Bone marrow (tissue), 2 donors: ENCODE measurements around the gene AFTPH.

Source experiments
- DNase-seq, 2 donors: peaks; one replicate each; lab custom pipeline; 2025; lab: John Stamatoyannopoulos, UW

AFTPH gene

DNA sequence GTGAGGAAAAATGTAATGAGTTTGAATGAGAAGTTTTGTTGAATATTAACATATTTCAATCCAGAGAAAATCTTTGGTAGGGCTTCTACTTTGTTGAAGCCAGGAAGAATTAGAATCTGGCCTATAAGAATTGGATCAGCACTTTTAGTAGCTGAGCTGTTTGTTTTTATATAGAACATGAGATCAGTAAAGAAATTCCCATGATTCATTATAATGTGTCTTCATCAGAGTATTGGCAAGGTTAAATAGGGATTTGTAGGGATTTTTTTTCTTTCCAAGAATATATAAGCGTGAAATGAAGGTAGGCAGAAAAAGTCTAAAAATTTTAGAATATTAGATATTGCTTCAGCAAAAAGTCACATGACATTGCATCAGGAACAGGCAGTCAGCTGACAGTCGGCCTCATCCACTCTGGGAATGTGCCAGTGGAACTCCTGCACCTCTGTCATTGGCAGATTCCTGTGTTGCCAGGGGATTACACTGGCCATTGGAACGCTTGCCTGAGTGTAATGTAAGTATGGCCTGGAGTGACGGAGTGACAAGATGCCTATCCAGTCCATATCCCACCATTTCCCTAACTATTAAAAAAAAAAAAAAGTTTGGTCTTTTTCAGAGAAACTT lies 69.0 kb downstream of the AFTPH start:
- no peak for DNase-seq

DNA sequence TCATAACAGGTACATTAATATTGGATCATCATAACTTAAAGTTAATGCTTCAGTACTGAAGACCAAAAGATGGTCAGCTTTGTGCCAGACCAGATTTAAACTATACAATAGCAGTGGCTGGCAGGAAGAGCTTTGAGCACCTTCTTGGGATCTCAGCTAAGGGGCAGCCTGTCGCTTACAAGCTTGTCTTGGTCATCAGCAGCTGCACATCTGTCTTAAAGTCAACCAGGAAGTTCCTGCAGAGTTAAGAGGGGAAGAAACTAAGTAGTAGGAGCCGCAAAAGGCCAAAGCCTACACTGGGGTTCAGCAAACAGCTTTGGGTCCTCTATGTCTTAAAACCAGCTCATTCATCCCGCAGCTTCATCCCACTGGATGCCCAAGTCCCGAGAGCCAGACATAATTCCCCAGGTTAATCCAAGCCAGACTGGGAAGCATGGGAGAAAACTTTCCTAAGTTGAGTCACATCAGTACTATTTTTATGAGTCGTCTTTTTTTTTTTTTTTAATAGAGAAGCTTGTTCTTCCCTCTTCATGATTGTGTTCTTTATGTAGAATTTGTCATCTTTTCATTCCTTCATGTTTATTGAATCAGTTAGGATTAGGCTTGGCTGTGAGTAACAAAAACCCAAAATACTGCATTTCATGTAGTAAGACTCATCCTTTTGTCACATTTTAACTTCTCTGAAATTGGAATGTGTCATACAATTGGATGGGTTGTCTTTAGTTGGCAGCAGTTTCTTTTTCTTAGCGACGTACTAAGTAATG lies 70.3 kb downstream of the AFTPH start:
- DNase-seq = no peak

DNA sequence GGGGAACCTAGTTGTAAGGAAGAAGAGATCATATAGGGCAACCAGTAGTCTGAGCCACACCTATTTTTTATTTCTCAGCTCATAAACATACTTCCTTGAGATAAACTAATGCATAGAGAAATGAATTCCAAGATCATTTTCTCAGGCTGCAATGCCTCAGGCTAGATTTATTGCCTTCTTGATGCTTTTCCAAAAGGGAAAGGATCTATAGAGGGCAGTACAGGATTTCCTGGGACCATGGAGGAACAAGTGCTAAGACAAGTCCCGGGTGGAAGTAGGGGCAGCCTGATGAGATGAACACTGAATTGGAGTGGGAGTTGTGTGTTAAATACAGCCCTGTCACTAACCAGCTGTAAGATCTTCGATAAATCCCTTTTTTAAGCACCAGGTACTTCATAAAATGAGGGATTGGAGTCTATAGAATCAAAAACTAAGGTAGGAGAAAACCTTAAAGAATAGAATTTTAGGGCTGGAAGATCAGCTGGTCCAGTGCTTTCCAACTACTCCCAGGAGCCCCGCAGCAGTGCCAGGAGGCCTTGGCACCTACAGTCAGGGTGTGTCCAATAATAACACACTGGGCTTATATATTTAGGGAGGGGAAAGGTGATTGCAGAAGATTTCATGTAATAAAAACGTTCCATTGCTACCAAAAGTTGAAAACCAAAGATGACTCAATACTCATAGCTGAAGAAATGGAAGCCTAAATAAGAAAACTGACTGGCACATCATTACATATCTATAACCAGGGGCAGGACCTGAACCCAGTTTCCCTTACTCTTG lies 71.5 kb downstream of the AFTPH start:
- no peak for DNase-seq

DNA sequence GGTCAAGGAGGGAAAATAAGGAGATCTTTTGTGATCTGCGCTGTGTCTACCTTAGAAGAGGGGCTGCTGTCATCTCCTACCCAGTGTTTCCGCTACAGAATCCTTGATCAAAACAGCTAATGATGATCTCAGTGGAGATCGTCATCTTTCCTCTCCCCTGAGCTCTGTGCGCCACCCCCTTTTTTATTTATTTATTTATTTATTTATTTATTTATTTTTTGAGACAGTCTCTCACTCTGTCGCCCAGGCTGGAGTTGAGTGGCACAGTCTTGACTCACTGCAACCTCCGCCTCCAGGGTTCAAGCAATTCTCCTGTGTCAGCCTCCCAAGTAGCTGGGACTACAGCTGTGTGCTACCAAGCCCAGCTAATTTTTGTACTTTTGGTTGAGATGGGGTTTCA lies 74.1 kb downstream of the AFTPH start:
- DNase-seq = no peak

DNA sequence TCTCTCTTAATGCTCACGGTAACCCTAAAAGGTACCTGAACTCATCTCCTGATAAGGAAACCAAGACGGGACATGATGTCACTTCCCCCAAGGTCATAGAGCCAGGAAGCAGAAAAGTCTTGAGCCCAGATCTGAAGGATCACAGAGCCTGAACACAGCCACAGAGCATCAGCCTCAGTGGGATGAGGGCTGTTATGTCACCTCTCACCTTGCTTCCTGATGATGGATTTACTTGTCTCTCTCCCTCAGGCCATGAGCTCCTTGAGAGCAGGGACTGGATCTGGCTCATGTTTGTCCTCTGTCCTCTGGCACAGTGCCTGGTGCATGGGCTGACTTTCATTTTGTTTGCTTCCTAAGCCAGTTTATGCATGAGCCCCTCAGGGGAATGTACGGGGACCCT lies 75.3 kb downstream of the AFTPH start:
- DNase-seq = no peak

DNA sequence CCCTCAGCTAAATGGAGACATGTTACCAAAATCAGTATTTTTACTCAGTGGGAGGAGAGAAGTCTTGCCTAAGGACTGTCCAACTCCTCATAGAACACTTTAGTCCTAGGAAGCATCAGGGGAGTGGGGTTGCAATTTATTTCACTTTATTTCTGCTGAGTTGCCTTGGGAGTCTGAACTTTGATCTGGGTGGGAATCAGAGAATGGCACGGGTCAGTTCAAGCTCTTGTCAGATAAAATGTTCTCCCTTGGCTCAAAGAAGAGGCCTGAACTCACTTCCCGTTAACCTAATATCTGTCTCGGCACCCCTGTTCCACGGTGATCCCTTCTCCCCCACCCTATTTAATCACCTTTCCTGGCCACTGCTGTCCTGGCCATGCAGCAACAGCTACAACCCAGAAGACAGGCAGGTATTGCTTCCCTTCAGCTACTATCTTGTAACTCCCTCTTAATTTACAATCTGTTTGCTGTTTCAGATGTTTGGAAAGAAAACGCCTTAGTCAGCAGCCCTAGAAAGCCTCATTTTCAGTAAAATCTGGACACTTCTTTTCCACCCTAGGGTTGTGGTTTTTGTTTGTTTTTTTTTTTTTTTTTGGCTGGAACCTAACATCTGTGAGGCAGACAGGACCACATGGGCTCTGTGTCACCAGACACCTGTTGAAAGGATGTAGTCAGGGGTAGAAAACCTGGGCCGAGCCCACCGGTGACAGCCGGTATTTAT lies 77.1 kb downstream of the AFTPH start:
- no peak for DNase-seq

DNA sequence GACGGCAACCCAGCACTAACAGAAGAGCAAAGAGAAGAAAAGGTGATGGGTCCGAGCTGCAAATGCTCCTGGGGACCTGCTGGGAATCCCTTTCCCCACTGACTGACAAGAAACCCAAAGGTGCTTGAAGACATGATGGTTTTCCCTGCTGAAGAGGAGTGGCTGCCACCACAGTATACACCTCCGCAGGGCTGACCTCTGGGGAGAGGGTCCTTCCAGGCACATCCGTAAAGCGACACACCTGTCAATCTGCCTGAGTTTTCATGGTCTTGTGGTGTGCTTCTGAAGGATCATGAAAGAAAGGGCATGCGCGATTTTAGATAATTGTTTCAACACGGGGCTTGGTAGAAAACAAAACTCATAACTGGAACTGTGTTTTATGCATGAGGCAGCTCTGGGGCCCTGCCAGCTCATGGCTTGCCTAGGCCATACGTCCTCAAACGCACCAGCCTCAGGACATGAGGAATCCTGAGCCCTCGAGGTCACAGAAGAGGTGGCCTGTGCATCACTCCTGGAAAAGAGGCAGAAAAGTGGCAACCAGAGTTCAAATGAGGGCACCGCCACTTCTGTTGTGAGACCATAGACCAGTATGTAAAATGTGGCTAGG lies 77.8 kb downstream of the AFTPH start:
- no peak for DNase-seq

DNA sequence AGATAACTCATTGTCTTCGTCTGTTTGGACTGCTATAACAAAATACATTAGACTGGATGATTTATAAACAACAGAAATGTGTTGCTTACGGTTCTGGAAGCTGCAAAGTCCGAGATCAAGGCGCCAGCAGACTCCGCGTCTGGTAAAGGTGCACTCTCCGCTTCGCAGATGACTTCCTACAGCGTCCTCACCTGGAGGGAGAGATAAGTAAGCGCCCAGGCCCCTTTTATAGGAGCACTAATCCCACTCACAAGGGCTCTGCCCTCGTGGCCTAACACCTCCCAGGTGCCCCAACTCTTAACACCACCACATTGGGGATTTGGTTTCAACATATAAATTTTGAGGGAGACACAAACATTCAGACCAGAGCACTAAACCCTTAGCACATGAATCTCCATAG lies 78.3 kb downstream of the AFTPH start:
- no peak for DNase-seq

DNA sequence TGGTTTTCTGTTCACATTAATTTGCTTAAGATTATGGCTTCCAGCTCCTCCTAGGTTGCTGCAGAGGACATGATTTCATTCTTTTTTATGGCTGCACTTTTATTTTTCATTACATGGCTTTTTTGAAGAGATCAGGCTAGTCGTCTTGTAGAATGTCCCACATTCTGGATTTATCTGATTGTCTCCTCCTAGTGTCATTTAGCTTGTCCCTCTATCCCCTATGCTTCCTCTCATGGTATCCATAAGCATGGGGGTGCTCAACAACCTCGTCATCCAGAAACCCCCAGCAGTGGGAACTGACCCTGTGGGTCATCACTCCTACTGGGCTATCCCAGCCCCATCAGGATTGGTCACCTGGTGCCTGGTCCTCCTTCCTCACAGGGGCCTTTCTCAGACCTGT lies 80.0 kb downstream of the AFTPH start:
- DNase-seq = no peak

DNA sequence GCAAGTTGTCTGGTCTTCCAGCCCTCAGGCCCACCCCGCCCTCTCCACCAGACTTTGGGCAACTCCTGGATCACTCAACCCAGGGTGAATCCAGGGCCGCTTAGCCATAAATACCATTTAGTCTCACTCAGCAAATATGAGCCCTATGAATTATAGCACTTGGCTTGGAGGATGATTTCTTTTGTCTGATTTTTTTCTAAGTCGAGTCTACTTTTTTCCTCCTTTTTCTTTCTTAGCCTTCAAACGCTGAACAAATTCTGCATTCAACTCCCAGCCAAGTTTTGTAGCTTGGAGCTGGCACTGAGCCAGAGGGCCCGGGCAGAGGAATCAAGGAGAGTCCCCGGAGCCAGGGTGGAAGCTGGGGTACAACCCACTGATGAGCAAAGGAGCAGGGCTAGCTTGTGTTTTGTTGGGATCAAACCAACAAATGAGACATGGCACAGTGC lies 80.9 kb downstream of the AFTPH start:
- no peak for DNase-seq

DNA sequence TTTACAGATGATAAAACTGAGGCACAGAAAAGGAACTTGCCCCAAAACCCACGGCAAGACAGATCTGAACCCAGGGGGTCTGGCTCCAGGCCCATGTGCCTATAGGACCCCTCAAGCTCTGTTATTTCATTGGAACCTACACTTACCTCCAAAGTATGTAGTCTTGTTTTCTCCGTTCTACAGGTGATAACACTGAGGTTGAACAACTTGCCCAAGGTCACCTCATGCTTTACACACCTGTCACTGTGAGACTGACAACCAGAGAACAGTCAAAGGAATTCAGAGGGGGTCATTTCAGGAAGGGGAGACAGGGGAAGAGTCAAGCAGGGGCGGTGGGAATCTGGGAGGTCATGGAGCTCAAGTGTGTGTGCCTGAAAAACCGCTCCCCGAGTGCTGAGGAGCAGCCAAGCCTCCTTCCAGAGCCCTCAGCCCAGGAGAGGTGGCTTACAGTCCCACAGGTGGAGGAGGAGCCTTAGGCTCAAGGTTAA lies 81.9 kb downstream of the AFTPH start:
- DNase-seq = no peak

DNA sequence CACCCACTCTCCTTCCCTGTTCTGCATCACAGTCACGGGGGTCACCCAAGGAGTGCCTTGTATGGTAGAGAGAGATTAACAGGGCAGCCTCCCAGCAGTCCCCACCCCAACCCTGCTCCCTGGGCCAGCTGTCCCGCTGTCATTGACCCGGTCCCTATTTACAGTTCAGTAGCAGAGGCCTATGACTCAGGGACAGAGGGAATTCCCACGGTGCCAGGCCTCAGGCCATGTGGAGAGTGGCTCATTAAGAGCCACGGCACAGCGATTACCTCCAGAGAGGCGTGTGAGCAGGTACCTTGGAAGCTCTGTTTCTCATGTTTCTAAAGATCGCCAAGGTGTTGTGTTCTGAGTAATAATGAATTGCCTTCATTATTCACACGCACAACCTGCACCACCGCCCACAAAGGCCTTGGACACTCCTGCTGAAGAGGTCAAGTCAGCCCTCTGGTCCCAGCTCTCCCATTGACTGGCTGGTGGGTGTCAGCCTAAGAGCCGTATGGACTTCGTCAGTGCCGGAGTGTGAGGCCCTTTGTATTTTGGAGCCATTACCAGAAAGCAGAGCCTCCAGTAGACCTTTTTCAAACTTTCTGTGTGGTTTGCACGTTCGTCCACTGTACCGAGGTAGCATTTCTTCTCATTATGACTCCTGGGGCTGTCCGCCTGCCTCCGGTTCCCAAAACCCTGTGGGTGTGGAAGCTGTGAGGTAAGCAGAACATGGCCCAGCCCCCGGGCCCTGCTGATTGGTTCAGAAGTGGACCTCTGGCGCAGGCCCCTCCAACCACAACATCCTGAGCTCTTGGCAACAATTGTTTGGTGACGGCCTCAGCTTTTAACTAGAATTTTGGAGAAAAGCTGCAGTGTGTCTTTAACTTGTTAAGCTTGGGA lies 82.6 kb downstream of the AFTPH start:
- peak; percentile 56 for DNase-seq

DNA sequence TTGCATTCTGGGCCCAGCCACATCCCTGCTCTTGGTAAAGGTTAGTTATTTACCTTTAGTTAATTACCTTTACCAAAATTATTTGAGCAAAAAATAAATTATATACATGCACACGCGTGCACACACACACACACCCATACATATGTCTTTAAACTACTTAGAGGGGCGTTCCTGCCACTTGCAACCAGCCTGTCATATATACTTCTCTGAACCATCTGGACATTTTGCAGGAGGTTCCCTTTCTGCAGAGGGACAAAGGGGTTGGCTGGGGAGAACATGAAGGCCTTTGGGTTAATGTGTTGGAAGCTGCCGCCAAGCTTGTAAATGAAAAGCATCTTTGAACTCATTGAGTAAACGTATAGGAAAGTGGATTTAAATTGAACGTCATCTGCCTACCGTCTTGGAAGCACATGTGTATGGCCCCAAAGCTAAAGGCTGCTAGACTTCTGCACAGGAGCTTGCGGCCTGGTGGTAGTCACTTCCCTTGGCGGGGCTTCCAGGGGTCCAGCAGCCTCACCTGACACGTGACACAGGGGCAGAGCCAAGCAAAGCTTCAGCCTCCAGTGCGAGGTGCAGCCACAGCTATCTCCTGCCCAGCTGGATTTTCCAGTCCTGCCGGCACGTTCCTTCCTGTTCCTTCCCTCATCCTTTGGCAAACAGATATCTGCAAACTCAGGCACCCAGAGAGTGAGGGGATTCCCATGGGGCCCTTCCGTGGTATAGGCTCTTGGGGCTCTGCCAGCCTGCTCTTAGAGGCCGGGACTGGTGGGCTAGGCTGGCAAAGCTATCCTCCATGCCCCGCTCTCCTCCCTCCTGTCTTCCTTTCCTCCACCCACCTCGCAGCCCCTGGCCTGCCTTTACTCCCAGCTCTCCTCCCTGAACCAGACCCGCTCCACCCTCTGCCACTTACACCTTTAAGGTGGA lies 83.5 kb downstream of the AFTPH start:
- no peak for DNase-seq

DNA sequence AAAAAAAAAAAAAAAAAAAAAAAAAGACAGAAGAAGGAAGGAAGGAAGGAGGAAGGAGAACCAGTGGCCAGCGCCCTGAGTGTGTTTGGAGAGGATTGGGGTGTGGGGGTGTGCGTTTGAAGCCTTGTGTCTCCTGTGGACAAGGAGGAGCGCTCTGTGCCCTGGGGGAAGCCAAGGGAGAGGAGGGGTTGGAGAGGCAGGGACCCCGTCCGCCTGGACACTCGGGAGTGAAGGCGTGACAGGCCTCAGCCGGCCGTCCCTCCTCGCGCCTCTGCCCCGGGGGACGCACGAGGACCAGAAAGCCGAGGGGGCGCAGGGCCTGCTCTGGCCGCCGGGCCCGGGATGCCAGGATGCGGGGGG lies 84.7 kb downstream of the AFTPH start:
- DNase-seq = no peak

DNA sequence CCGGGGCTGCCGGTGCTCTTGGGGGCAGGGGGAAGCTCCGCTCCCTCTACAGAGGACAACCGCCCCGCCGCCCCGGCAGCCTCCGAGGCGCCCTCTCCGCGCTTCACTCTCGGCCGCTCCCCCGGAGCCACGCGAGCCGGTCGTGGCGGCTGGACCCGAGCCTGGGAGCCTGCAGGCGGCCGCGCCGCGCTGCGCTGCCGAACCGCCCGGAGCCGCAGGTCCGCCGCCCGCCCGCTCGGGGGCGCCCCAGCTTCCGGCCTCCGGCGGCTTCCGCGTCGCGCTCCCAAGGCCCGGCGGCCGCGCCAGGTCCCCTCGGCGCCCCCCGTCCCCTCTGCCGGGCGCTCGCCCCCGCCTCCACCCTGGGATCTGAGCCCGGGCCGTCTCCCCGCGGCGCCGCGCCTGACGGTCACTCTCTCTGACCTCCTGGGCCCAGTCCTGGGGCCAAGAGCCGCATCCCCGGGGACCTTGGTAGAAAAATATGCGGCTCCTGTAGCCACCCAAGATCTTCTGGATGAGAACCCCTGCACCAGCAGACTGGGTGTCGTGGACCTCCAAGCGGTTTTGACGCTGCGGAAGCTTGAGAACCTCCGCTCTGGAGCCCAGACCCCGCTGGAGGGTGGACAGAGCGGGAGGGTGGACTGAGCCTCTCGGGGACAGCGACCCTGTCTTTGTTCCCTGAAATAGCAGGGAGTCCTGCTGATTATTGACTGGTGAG lies 85.3 kb downstream of the AFTPH start:
- DNase-seq = peak in 1 of 2 donors; percentile 78

DNA sequence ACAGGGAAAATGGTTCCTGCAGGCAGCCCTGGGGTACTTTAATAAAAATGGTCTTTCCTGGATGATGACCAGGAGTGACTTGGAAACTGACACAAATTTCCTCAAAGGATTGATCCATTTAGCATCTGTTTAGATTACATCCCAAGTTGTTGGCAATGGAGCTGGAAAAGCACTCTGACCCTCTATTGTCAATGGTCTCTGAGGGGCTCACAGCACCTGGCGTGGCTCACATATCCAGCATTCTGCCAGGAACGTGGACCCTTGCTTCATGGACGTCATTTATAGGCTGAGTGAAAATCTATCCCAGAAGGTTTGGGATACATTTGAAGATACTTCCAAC lies 85.8 kb downstream of the AFTPH start:
- DNase-seq = no peak

DNA sequence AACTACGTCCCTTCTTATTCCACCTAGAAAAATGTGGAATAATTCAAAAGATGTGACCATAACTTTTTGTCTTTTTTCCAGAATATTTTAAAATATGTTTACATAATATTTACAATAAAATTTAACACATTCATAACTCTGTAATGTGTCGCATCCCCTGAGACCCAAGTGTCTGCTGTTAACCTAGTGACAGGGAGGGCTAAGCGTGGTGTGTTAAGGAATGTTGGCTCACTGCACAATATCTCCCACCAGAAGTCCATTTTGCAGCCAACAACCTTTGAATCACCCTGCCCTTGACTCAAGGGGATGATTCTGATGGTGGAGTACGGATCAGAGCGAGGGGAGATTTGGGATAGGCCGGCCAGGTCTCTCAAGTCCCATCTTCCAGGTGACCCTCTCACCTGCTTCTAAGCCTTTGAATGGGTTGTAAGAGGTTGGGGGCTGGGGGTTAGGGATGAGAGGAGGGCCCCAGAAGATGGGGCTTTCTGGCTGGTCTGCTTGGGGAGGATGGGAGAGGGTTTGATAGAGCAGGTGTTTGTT lies 86.3 kb downstream of the AFTPH start:
- no peak for DNase-seq

DNA sequence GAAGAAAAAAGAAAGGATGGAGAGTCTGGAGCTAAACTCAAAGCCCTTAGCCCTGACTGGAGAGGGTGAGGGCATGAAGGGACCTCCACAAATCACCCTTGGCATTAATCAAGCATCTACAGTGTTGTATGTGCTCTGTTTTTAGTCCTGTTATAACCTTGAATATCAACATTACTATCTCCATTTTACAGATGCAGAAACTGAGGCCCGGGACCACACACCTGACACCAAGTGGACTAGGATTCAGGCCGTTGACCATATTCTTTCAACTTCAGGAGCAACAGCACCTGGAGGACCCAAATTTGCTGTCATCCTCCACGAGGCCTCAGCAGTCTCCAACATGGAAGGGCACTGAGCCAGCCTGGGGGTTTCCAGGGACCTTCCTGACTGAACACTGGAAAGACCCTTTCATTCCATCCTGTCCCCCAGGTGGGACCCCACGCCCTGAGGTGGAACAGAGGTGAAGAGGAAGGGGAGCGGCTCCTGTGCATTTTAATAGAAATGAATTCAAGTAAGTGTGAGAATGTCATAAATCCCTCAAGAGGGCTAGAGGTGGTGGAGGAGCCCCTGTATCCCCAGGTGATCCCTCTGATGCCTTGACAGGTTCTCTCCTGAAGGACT lies 88.6 kb downstream of the AFTPH start:
- no peak for DNase-seq
